COLO829 (cell line): ENCODE measurements around the gene PLD2.
"Not testable (repeated sequence)": the region's sequence is repeated elsewhere in the genome, so short reads cannot be mapped to it uniquely, and the experiment has no call there.

Experiments
- DNase-seq: peaks from one replicate; pipeline ENCODE4 v3.0.0; 2012; ENCODE audit warnings: low spot score

Gene PLD2

GRCh38 chr17:4790705-4791088 lies 16.3 kb upstream of the PLD2 start:
- no peak for DNase-seq

- no peak for DNase-seq
Measured at GRCh38 chr17:4795168-4795567, 11.8 kb upstream of the PLD2 start.

DNA sequence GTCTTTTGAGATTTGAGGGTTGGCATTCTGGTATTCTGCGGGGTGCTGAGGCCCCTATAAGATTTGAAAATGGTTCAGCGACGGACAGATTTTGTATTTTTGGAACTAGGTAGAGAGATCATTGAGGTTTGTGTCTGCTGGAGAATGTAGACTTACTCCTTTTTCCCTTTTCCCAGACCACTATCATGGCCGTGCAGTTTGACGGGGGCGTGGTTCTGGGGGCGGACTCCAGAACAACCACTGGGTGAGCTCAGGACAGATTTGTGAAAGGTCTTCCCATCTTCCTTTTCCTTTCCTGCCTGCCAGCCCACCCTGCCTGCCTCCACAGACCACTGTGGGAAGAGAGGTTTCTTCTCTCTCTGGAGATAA lies 10.4 kb upstream of the PLD2 start:
- DNase-seq = peak; percentile 63

GRCh38 chr17:4800462-4801196 lies 6.3 kb upstream of the PLD2 start:
- no peak for DNase-seq

GRCh38 chr17:4802228-4802627 lies 4.7 kb upstream of the PLD2 start, which contains the start of gene C17orf114:
C17orf114 (minus strand) TSS chr17:4802328.
- no peak for DNase-seq

GRCh38 chr17:4806456-4806776 lies 536 bp upstream of the PLD2 start:
- peak; percentile 59 for DNase-seq

- no peak for DNase-seq
Measured at GRCh38 chr17:4807605-4808377, 839 bp downstream of the PLD2 start.

DNA sequence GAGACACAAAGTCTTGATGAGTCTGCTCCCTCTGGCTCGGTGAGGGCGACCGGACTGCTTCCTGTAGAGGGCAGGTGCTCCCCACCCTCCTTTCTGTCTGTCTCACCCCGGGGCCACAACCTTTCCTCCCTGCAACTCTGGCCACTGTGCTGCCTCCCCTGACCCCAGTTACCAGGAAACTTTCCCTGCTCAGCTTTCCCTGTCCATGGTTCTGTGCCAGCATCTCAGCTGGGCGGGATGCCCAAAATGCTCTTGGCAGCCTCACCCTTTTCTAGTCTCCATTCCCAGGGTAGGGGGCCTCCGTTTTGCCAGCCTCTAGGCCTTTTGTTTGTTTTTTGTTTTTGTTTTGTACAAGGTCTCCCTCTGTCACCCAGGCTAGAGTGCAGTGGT lies 1.4 kb downstream of the PLD2 start:
- no peak for DNase-seq

DNA sequence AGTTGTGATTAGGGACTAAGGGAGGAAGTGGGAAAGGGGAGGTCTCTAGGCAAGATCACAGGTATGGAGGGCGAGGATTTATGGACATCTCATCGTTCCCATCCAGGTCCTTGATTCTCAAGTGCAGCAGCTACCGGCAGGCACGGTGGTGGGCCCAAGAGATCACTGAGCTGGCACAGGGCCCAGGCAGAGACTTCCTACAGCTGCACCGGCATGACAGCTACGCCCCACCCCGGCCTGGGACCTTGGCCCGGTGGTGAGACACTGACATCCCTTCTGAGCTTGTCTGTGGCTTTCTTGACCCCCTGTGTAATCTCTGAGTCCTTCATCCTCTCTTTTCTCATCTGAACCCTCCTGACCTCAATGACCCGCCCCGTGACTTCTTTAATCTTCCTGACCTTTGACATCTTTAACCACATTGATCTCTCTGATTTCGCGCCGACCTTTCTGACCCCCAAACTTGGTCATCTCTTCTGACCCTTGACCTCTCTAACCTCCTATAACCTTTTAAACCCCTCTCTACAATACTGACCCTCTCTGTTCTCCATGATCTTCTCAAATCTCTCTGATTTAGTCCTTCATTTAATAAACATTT lies 3.8 kb downstream of the PLD2 start:
- DNase-seq = no peak

- no peak for DNase-seq
Measured at GRCh38 chr17:4811471-4811870, 4.5 kb downstream of the PLD2 start.

- DNase-seq = no peak
Measured at GRCh38 chr17:4812690-4813089, 5.7 kb downstream of the PLD2 start.

DNA sequence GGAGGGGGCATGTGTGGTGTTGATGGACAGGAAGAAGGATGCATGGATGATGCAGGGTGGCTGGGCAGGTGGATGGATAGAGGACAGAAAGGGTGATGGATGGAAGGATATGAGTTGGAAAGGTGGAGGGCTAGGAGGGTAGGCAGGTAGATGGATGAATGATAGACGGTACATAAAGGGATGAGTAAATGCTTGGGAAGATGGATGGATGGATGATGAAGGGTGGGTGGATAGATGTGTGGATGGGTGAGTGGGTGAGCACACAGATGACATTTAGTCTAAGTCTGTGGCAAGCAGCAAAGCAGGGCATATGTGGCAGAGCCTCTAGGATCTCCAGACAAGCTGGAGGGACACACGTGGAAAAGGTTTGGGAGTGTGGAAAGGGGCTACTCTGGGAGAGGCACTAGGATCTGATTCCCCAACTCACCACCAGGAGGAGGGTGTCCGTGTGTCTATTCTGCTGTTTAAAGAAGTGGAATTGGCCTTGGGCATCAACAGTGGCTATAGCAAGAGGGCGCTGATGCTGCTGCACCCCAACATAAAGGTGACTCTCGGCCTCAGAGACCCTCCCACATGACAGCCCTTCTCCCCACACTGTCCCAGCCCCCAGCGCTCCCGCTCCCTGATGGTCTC lies 8.2 kb downstream of the PLD2 start:
- no peak for DNase-seq

GRCh38 chr17:4816826-4817225 lies 9.9 kb downstream of the PLD2 start:
- DNase-seq = no peak

DNA sequence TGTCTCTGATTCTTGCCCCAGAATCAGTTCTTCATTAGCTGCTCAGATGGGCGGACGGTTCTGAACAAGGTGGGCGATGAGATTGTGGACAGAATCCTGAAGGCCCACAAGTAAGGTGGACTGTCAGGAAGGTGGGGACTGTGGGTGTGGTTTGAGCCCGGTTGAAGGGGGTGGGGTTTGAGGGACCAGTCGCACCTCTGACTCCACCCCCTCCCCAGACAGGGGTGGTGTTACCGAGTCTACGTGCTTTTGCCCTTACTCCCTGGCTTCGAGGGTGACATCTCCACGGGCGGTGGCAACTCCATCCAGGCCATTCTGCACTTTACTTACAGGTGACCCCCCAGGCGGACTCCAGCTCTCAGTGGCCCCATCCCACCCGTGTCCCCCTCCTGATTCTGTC lies 11.3 kb downstream of the PLD2 start:
- DNase-seq = no peak

DNA sequence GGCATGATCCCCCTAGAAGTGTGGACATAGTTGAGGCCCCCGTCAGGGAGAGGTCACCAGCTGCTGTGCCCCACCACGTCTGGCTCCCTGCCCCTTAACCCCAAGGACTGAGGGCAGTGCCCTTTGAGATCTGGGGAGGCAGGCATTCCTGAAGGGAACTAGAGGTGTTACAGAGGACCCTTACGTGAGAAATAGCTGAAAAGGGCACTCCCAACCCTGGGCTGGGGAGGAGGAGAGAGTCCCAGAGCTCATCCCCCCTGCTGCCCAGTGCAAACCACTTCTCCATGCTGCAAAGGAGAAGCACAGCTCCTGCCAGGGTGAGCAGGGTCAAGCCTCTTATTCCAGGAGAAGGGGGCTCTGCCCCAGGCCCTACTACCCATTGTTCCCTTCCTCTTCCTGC lies 15.9 kb downstream of the PLD2 start:
- no peak for DNase-seq

- DNase-seq = no peak
Measured at GRCh38 chr17:4823373-4824089, 16.6 kb downstream of the PLD2 start.

- no peak for DNase-seq
Measured at GRCh38 chr17:4827399-4827798, 20.4 kb downstream of the PLD2 start.

GRCh38 chr17:4832829-4833177 lies 25.9 kb downstream of the PLD2 start:
- not testable (repeated sequence) for DNase-seq

- peak; percentile 97 for DNase-seq
Measured at GRCh38 chr17:4833178-4833940, 26.4 kb downstream of the PLD2 start, which contains the start of gene MINK1. MINK1 (plus strand) TSS chr17:4833340; CDS start chr17:4833584, 244 bp downstream.

- DNase-seq = no peak
Measured at GRCh38 chr17:4833941-4834680, 27.2 kb downstream of the PLD2 start.

GRCh38 chr17:4834681-4835020 lies 27.7 kb downstream of the PLD2 start:
- DNase-seq = no peak
